B cell (primary cell): Measurements from ENCODE around the gene SLC19A1.

Source experiments
- CTCF ChIP-seq: fragments of 200-600 bp; IDR thresholded peaks from one replicate; pipeline ENCODE4 v1.8.0; 2022; ENCODE audit warnings: antibody characterized with exemption, mild to moderate bottlenecking
- EZH2 ChIP-seq: IDR thresholded peaks from 2 replicates; pipeline ENCODE4 v1.6.1; 2012; ENCODE audit warnings: borderline replicate concordance, low read depth, mild to moderate bottlenecking, moderate library complexity, low read length; ENCODE audit not compliant: insufficient read depth, poor library complexity, severe bottlenecking

GRCh38 chr21:45549626-45550463 lies 7.6 kb upstream of the SLC19A1 start:
- TF ChIP-seq CTCF (no peak), EZH2 (no peak)
